Suprapubic skin (tissue), 4 donors: ENCODE data around the gene LPIN1. TPM values are rescaled to one million over a fixed set of nuclear protein-coding genes. Genes with fewer than 3 reads are reported as not detected.
"Not testable (repeated sequence)": the region's sequence is repeated elsewhere in the genome, so short reads cannot be mapped to it uniquely, and the experiment has no call there.

Source experiments
- DNase-seq, 2 donors: peaks; one replicate each; pipeline ENCODE4 v3.0.0-alpha.2; 2019; ENCODE audit warnings: low spot score in 2 of 2
- H3K27ac ChIP-seq: fragments of 200-600 bp; sonication (generic); one replicate; pipeline ENCODE4 v1.5.1; 2019
- H3K27me3 ChIP-seq: fragments of 200-600 bp; sonication (generic); one replicate; pipeline ENCODE4 v1.5.1; 2019
- H3K36me3 ChIP-seq: fragments of 200-600 bp; sonication (generic); one replicate; pipeline ENCODE4 v1.5.1; 2019
- H3K4me1 ChIP-seq: fragments of 200-600 bp; sonication (generic); one replicate; pipeline ENCODE4 v1.5.1; 2019
- H3K4me3 ChIP-seq: fragments of 200-600 bp; sonication (generic); one replicate; pipeline ENCODE4 v1.5.1; 2019; ENCODE audit warnings: mild to moderate bottlenecking
- H3K9me3 ChIP-seq: fragments of 200-600 bp; sonication (generic); one replicate; pipeline ENCODE4 v1.5.1; 2019
- EP300 ChIP-seq: sonication (generic); formaldehyde crosslinking; IDR thresholded peaks from one replicate; pipeline ENCODE4 v1.6.1; 2017; ENCODE audit warnings: antibody characterized with exemption
- POLR2A ChIP-seq, 2 donors: fragments of 450-650 bp; IDR thresholded peaks; one replicate each; pipeline ENCODE4 v1.6.1; 2017; ENCODE audit warnings: antibody characterized with exemption in 2 of 2, mild to moderate bottlenecking in 2 of 2, moderate library complexity in 2 of 2
- POLR2AphosphoS5 ChIP-seq, 3 donors: sonication (generic); formaldehyde crosslinking; IDR thresholded peaks; one replicate each; pipeline ENCODE4 v1.6.1; 2017; ENCODE audit warnings: antibody characterized with exemption in 3 of 3
- WGBS: methylation state at CpG from one replicate; pipeline ENCODE4 v1.1.5; 2018; 5-methylcytosine and 5-hydroxymethylcytosine counted together
- total RNA-seq, 4 donors: library from RNA; depleted of rRNA; stranded (reverse); fragments of >200 nt; gene quantifications; one replicate each; pipeline ENCODE4 v1.1.0, GENCODE V29; 2016
- TF ChIP-seq, protein P1 (sequence below), 2 donors: fragments of 200-600 bp in 1 of 2; fragments of 450-650 bp in 1 of 2; sonication (generic) in 1 of 2; IDR thresholded peaks; one replicate each; pipeline ENCODE4 v1.5.1; 2016 to 2019; ENCODE audit warnings: antibody characterized with exemption in 2 of 2, mild to moderate bottlenecking in 1 of 2, moderate library complexity in 1 of 2

LPIN1 gene
- total RNA-seq, 4 donors from 2014 or later = 25.9 to 71.9 (median 52.5) TPM

DNA sequence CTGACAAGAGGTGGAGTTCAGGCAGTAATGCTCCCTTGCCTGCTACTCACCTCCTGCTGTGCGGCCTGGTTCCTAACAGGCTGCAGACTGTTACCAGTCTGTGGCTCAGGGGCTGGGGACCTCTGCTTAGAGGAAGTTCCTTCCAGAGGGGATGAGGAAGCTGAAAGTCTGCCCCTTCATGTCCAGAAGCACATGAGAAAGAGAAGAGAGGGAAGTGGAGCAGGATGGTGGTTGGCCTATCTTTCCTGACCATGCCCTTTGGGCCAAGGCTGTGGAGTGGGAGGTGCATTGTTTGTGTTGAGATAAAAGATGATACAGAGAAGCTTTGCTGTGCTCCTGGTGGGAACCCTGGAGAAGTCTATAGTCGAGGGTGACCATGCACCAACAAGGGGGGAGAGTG is 112.5 kb downstream of the LPIN1 start:
- Histone ChIP-seq H3K4me1 (peaks cover 9% of the 10 kb centered on the region), H3K36me3 (no peaks in the 10 kb centered on the region), H3K27ac (no peak overlapping the region), H3K9me3 (no peaks in the 10 kb centered on the region), H3K4me3 (no peak overlapping the region), H3K27me3 (no peaks in the 10 kb centered on the region)
- DNase-seq = no peak
- no peak for TF ChIP-seq POLR2AphosphoS5 (IDR thresholded peaks at IDR 0.05)
- TF ChIP-seq, protein P1, sequence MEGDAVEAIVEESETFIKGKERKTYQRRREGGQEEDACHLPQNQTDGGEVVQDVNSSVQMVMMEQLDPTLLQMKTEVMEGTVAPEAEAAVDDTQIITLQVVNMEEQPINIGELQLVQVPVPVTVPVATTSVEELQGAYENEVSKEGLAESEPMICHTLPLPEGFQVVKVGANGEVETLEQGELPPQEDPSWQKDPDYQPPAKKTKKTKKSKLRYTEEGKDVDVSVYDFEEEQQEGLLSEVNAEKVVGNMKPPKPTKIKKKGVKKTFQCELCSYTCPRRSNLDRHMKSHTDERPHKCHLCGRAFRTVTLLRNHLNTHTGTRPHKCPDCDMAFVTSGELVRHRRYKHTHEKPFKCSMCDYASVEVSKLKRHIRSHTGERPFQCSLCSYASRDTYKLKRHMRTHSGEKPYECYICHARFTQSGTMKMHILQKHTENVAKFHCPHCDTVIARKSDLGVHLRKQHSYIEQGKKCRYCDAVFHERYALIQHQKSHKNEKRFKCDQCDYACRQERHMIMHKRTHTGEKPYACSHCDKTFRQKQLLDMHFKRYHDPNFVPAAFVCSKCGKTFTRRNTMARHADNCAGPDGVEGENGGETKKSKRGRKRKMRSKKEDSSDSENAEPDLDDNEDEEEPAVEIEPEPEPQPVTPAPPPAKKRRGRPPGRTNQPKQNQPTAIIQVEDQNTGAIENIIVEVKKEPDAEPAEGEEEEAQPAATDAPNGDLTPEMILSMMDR (IDR thresholded peaks at IDR 0.05) = no peak
- TF ChIP-seq POLR2A (IDR thresholded peaks at IDR 0.05) = no peak
- TF ChIP-seq EP300 = no peak
- WGBS = 97% methylated on average over 2 of the region's 2 CpGs

DNA sequence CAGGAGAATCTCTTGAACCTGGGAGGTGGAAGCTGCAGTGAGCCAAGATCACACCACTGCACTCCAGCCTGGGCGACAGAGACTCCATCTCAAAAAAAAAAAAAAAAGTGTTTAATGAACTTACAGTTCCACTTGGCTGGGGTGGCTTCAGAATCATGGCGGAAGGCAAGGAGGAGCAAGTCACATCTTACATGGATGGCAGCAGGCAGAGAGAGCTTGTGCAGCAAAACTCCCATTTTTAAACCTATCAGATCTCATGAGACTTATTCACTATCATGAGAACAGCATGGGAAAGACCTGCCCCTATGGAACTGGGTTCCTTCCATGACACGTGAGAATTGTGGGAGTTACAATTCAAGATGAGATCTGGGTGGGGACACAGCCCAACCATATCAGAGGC is 113.5 kb downstream of the LPIN1 start:
- H3K27ac ChIP-seq, H3K36me3 ChIP-seq, H3K9me3 ChIP-seq, H3K27me3 ChIP-seq, DNase-seq, H3K4me3 ChIP-seq: not testable (repeated sequence)
- 97% methylated on average over 3 of the region's 3 CpGs for WGBS
- H3K4me1 ChIP-seq = peaks cover 12% of the 10 kb centered on the region

DNA sequence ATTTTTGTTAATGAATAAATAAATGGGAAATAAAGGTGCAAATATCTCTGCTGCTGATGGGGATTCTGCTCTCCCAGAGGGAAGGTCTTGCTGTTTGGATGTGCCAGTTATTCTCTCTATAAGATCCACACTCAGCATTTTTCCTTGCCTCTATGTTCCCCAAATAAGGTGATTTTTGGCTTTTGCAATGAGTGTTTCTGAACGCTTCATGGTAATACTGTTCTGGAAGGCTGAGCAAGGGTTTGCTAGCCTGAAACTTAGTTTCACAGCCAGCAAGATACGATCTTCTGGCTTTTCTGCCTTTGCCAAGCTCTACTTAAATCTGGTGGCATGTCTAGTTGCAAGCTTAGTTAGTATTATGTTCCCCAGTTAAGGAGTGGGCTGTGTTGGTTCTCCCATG is 114.6 kb downstream of the LPIN1 start:
- TF ChIP-seq, protein P1 (IDR thresholded peaks at IDR 0.05) = no peak
- TF ChIP-seq EP300 (no peak), POLR2AphosphoS5 (IDR thresholded peaks at IDR 0.05) (no peak), POLR2A (IDR thresholded peaks at IDR 0.05) (no peak)
- H3K9me3 ChIP-seq = no peaks in the 10 kb centered on the region
- H3K27ac ChIP-seq = no peak overlapping the region
- peaks cover 12% of the 10 kb centered on the region for H3K4me1 ChIP-seq
- no peaks in the 10 kb centered on the region for H3K36me3 ChIP-seq
- DNase-seq = no peak
- 58% methylated on average over 2 of the region's 2 CpGs for WGBS
- H3K27me3 ChIP-seq = no peaks in the 10 kb centered on the region
- H3K4me3 ChIP-seq = no peak overlapping the region

DNA sequence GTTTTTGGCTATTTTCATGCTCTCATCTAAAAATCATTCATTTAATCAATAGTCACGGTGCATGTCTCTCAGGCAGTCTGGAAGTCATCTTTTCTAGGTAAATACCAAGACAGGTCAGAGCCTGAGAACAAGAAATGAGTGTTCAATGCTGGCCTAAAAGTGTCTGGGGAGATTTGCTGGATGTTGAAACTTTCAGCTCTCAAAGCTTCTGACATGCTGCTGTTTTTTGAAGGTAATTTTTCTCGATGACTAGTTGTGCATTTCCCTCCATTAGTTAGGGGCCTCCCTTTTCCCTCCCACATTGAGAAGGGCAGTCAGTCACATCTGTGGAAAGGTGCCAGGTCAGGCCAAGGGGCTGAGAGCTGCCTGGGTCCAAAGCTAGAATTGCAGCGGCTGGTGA is 115.6 kb downstream of the LPIN1 start:
- DNase-seq = no peak
- 84% methylated on average over 3 of the region's 3 CpGs for WGBS
- TF ChIP-seq, protein P1 (IDR thresholded peaks at IDR 0.05) = no peak
- TF ChIP-seq EP300 (no peak), POLR2AphosphoS5 (IDR thresholded peaks at IDR 0.05) (no peak), POLR2A (IDR thresholded peaks at IDR 0.05) (no peak)
- no peak overlapping the region for H3K4me3 ChIP-seq
- no peaks in the 10 kb centered on the region for H3K9me3 ChIP-seq
- no peak overlapping the region for H3K27ac ChIP-seq
- H3K27me3 ChIP-seq = no peaks in the 10 kb centered on the region
- H3K36me3 ChIP-seq = no peaks in the 10 kb centered on the region
- H3K4me1 ChIP-seq = peaks cover 12% of the 10 kb centered on the region

DNA sequence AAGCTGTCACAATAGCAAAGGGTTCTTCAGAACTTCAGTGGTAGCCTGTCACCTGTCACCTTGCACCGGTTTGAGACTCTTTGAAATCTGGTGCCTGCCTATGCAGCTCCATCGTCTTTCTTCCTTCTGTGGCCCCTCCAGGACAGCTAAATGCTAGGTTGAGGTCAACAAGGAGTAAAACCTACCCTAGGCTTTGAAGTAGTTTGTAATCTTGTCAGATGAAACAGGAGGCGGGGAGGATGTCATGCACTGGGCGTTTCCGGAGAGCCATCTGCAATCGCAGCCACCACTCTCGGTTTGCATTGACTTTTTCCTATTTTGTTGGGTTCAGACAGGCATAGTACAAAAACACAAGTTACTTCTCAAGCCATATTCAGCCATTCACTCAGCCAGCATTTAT is 116.7 kb downstream of the LPIN1 start:
- TF ChIP-seq POLR2A (IDR thresholded peaks at IDR 0.05) (no peak), EP300 (no peak), POLR2AphosphoS5 (IDR thresholded peaks at IDR 0.05) (no peak)
- TF ChIP-seq, protein P1 (IDR thresholded peaks at IDR 0.05) = no peak
- H3K27ac ChIP-seq = no peak overlapping the region

More for the DNA sequence above, 116.7 kb downstream of the LPIN1 start:
- Histone ChIP-seq H3K9me3 (no peaks in the 10 kb centered on the region), H3K4me1 (peaks cover 12% of the 10 kb centered on the region), H3K27me3 (no peaks in the 10 kb centered on the region), H3K4me3 (no peak overlapping the region), H3K36me3 (no peaks in the 10 kb centered on the region)
- no peak for DNase-seq
- 87% methylated on average over 7 of the region's 7 CpGs for WGBS
